SU-DHL-6 (cell line): ENCODE results near the gene CHRNE.

Experiments
- CTCF ChIP-seq: fragments of 200-600 bp; sonication (generic); IDR thresholded peaks from one replicate; pipeline ENCODE4 v1.5.1; 2017; ENCODE audit warnings: antibody characterized with exemption, mild to moderate bottlenecking, low read length, moderate library complexity; ENCODE audit not compliant: insufficient read depth, poor library complexity, severe bottlenecking
- EZH2phosphoT487 ChIP-seq: fragments of 200-600 bp; sonication (generic), shearing (Covaris generic); conservative IDR thresholded peaks from 2 replicates; pipeline ENCODE4 v1.6.1; 2018; ENCODE audit warnings: mild to moderate bottlenecking, antibody characterized with exemption, low read length, moderate library complexity, mixed read lengths

DNA sequence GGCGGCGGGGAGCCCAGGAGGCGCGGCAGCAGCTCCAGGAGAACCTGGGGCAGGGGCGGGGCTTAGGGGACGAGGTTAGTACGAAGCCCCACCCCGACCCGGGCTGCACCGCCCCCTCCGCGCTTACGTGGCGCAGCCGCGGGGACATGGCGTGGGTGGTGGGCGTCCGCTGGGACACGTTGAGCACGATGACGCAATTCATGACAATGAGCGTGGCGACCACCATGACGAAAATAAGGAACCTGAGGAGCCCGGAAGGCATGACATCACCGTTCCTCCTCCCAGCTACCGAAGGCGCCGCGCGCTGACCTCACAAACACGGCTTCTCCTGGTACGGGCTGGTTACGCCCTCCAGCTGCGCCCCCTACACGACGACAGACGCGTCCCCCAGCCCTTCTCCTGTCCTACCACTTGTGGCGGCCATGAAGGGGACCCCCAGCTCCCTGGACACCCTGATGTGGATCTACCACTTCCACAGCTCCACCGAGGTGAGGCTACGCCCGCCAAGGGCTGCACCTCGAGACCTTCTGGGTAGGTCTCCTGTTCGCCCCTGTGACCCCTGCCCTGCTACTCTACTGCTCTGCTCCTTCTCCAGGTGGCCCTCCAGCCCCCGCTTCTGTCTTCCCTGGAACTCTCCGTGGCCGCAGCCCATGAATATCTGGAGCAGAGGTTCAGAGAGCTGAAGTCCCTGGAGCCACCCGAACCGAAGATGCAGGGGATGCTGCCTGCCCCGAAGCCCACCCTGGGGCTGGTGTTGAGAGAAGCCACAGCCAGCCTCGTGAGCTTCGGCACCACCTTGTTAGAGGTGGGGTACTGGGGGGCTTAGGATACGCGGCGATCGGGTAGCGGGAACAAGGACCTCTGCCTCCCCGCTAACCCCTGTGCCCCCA, 3.3 kb downstream of the CHRNE start, which contains the start of gene C17orf107:
- TF ChIP-seq CTCF (no peak), EZH2phosphoT487 (no peak)
